Heart left ventricle (tissue), 13 donors: ENCODE measurements around the gene FLVCR1.

Experiments used
- POLR2A ChIP-seq, 2 donors: fragments of 450-650 bp; IDR thresholded peaks; one replicate each; pipeline ENCODE4 v1.6.1; 2017; ENCODE audit warnings: antibody characterized with exemption in 2 of 2, mild to moderate bottlenecking in 2 of 2, moderate library complexity in 2 of 2
- TF ChIP-seq, protein P1 (sequence below), 12 donors: fragments of 200-600 bp; sonication (generic) in 4 of 12; IDR thresholded peaks; one replicate each; pipeline versions ENCODE4 v1.5.0 to v1.8.0; 2018 to 2022; ENCODE audit warnings: antibody characterized with exemption in 12 of 12, mild to moderate bottlenecking in 5 of 12
- donor health status: ischemic (EF 13 %, LVEDD 7.1; RV severe dilation, severe dysfunction).
- donor health status: DM: no; HTN: yes; CAD: no.
- donor health status: DM: no; HTN: no; CAD: no.
- donor health status: ischemic (EF 25% LVEDD 6.9; RV normal size, moderate dysfunction).
- donor health status: ischemic (EF 25% LVEDD 5.7; RV mildly dilated, moderate dysfunction).
- donor health status: ischemic (EF 35%, LVEDD 5.7; RV mildly dilated, moderate dysfunction).
- donor health status: nonischemic (EF 11% LVEDD 7.7; RV severe dilation, severe dysfunction).
- donor health status: DM: yes; HTN: yes; CAD: no.
- donor health status: PGD.
- donor health status: ischemic (EF 29% LVEDD 5.4; RV normal size, mild dysfunction).
- donor health status: nonischemic (EF 23%, LVEDD 6.1; RV moderate dilation, normal function).

DNA sequence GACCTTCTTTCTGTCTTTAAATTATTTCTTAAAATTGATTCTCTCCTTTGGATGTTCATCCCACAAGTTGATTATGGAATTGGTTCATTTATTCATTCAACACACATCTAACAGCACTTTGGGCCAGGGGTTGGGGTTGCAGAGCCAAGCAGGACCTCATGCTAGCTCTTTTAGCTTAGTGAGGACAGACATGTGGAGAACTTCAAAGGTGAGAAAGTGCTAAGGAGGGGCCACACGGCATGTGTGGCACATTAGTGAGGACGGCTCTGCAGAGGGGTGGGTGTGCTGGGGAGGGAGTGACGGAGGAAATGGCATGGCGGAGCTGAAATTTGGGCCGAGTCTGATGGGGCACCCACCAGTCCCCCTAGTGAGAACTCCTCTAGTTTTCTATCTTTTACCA, 59.8 kb downstream of the FLVCR1 start:
- TF ChIP-seq, protein P1, sequence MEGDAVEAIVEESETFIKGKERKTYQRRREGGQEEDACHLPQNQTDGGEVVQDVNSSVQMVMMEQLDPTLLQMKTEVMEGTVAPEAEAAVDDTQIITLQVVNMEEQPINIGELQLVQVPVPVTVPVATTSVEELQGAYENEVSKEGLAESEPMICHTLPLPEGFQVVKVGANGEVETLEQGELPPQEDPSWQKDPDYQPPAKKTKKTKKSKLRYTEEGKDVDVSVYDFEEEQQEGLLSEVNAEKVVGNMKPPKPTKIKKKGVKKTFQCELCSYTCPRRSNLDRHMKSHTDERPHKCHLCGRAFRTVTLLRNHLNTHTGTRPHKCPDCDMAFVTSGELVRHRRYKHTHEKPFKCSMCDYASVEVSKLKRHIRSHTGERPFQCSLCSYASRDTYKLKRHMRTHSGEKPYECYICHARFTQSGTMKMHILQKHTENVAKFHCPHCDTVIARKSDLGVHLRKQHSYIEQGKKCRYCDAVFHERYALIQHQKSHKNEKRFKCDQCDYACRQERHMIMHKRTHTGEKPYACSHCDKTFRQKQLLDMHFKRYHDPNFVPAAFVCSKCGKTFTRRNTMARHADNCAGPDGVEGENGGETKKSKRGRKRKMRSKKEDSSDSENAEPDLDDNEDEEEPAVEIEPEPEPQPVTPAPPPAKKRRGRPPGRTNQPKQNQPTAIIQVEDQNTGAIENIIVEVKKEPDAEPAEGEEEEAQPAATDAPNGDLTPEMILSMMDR (IDR thresholded peaks at IDR 0.05): no peak
- TF ChIP-seq POLR2A (IDR thresholded peaks at IDR 0.05): no peak
